GM21619 (cell line): ENCODE results near the gene VDR.
A peak's percentile ranks its signal among the peaks of the same experiment; 100 is the strongest.

Source experiments
- ATAC-seq: cut with Tn5 transposase; IDR thresholded peaks from one replicate; pipeline ENCODE4 v1.9.1; 2021; ENCODE audit not compliant: unreplicated experiment

The VDR gene

GRCh38 chr12:47875746-47876439 lies 28.9 kb downstream of the VDR start:
- ATAC-seq = no peak

GRCh38 chr12:47874316-47874715 lies 30.5 kb downstream of the VDR start:
- ATAC-seq = no peak

GRCh38 chr12:47870175-47870781 lies 34.5 kb downstream of the VDR start:
- ATAC-seq = no peak

GRCh38 chr12:47868552-47869031 lies 36.2 kb downstream of the VDR start:
- ATAC-seq = peak; percentile 61

GRCh38 chr12:47868041-47868440 lies 36.8 kb downstream of the VDR start:
- ATAC-seq = peak; percentile 5

GRCh38 chr12:47867495-47867941 lies 37.3 kb downstream of the VDR start:
- ATAC-seq = no peak

GRCh38 chr12:47864646-47865235 lies 40.1 kb downstream of the VDR start:
- no peak for ATAC-seq

- no peak for ATAC-seq
These were observed 40.8 kb downstream of the VDR start for GRCh38 chr12:47863985-47864384.

GRCh38 chr12:47863467-47863866 lies 41.3 kb downstream of the VDR start:
- ATAC-seq = no peak

- ATAC-seq = no peak
These were observed 41.9 kb downstream of the VDR start for GRCh38 chr12:47862881-47863280.

- no peak for ATAC-seq
These were observed 42.5 kb downstream of the VDR start for GRCh38 chr12:47862167-47862750.

GRCh38 chr12:47860873-47861272 lies 43.9 kb downstream of the VDR start:
- ATAC-seq = no peak

- no peak for ATAC-seq
These were observed 44.4 kb downstream of the VDR start for GRCh38 chr12:47860279-47860841.

GRCh38 chr12:47858511-47859266 lies 46.1 kb downstream of the VDR start:
- no peak for ATAC-seq

GRCh38 chr12:47856721-47857575 lies 47.8 kb downstream of the VDR start:
- ATAC-seq = no peak

- ATAC-seq = no peak
These were observed 48.7 kb downstream of the VDR start for GRCh38 chr12:47856094-47856493.

- no peak for ATAC-seq
These were observed 49.3 kb downstream of the VDR start for GRCh38 chr12:47855502-47855901.

- no peak for ATAC-seq
These were observed 50.3 kb downstream of the VDR start for GRCh38 chr12:47854531-47854930.

GRCh38 chr12:47852096-47852571 lies 52.7 kb downstream of the VDR start:
- ATAC-seq = no peak
